IMR-90 (cell line): ENCODE measurements around the gene LAMA3. TPM values are rescaled to one million over a fixed set of nuclear protein-coding genes. Genes with fewer than 3 reads are reported as not detected.

Experiments used
- ATAC-seq: fragments of 200-7000 bp; cut with Tn5 transposase; 2 replicates; pipeline ENCODE4 v1.9.1; 2020; ENCODE audit warnings: low read depth, mild to moderate bottlenecking, moderate library complexity
- BruUV-seq: library from RNA; stranded (reverse); fragments of 400-500 nt; replicated peaks from 2 replicates; lab custom pipeline; 2021; lab: Mats Ljungman, UMichigan
- CTCF ChIA-PET: fragments of 300-600 bp; formaldehyde crosslinking; extraction: SDS; loops from one replicate; lab custom pipeline; 2021; ENCODE audit warnings: antibody characterized with exemption; lab: Yijun Ruan, JAX
- POLR2A ChIA-PET: fragments of 300-600 bp; sonication (Branson Sonifier 250); formaldehyde crosslinking; loops from one replicate; lab custom pipeline; 2022; ENCODE audit warnings: antibody characterized with exemption; ENCODE audit not compliant: unreplicated experiment; lab: Charles Lee
- DNase-seq: peaks from one replicate; pipeline ENCODE4 v3.0.0; 2013
- H2AFZ ChIP-seq: replicated peaks from 2 replicates; pipeline ENCODE3; 2013; ENCODE audit warnings: low read length, mild to moderate bottlenecking; ENCODE audit not compliant: poor library complexity
- H2AK5ac ChIP-seq: 2 replicates; pipeline ENCODE4 v1.6.1; 2013; ENCODE audit warnings: low read depth, low read length, inconsistent platforms
- H2AK9ac ChIP-seq: replicated peaks from 2 replicates; pipeline ENCODE3; 2013; ENCODE audit warnings: mild to moderate bottlenecking, low read depth, low read length, moderate library complexity; ENCODE audit not compliant: poor library complexity
- H2BK120ac ChIP-seq: 2 replicates; pipeline ENCODE4 v1.6.1; 2013; ENCODE audit warnings: low read depth, low read length, inconsistent platforms
- H2BK15ac ChIP-seq: 3 replicates; pipeline ENCODE4 v1.6.1; 2013; ENCODE audit warnings: low read depth, low read length, inconsistent platforms
- H2BK20ac ChIP-seq: 2 replicates; pipeline ENCODE4 v1.6.1; 2013; ENCODE audit warnings: low read depth, mild to moderate bottlenecking, inconsistent platforms, low read length, moderate library complexity
- H2BK5ac ChIP-seq: 2 replicates; pipeline ENCODE4 v1.6.1; 2013; ENCODE audit warnings: mild to moderate bottlenecking, low read depth, low read length, inconsistent platforms; ENCODE audit not compliant: poor library complexity, severe bottlenecking
- H3K14ac ChIP-seq: replicated peaks from 2 replicates; pipeline ENCODE4 v1.6.1; 2013; ENCODE audit warnings: low read depth, low read length, inconsistent platforms
- H3K18ac ChIP-seq: 2 replicates; pipeline ENCODE4 v1.6.1; 2013; ENCODE audit warnings: low read depth, low read length, control low read depth
- H3K23ac ChIP-seq: 2 replicates; pipeline ENCODE4 v1.6.1; 2013; ENCODE audit warnings: low read depth, low read length, inconsistent platforms
- H3K27ac ChIP-seq: 2 replicates; pipeline ENCODE4 v1.5.1; 2013; ENCODE audit warnings: mild to moderate bottlenecking, control low read depth, low read length; ENCODE audit not compliant: insufficient read depth
- H3K27me3 ChIP-seq: 2 replicates; pipeline ENCODE4 v1.6.1; 2013; ENCODE audit warnings: low read length; ENCODE audit not compliant: control insufficient read depth, insufficient read depth
- H3K36me3 ChIP-seq: 2 replicates; pipeline ENCODE4 v1.6.1; 2013; ENCODE audit warnings: low read length, mixed read lengths; ENCODE audit not compliant: control insufficient read depth, insufficient read depth
- H3K4ac ChIP-seq: 2 replicates; pipeline ENCODE4 v1.6.1; 2013; ENCODE audit warnings: low read depth, low read length, inconsistent platforms
- H3K4me1 ChIP-seq: 2 replicates; pipeline ENCODE4 v1.6.1; 2013; ENCODE audit warnings: low read length, mixed read lengths; ENCODE audit not compliant: control insufficient read depth, insufficient read depth
- H3K4me2 ChIP-seq: 2 replicates; pipeline ENCODE4 v1.6.1; 2013; ENCODE audit warnings: low read depth, mild to moderate bottlenecking, control low read depth, low read length, moderate library complexity
- H3K4me3 ChIP-seq: 2 replicates; pipeline ENCODE4 v1.5.1; 2013; ENCODE audit warnings: low read depth, mild to moderate bottlenecking, control low read depth, low read length, moderate library complexity; ENCODE audit not compliant: insufficient read depth
- H3K56ac ChIP-seq: 2 replicates; pipeline ENCODE4 v1.6.1; 2013; ENCODE audit warnings: low read length, inconsistent platforms; ENCODE audit not compliant: insufficient read depth; ENCODE audit errors: extremely low read depth
- H3K79me1 ChIP-seq, 2 experiments: 2 replicates each; pipeline ENCODE4 v1.6.1; 2013; ENCODE audit warnings: low read length in 2 of 2, inconsistent platforms in 1 of 2, low read depth in 1 of 2
- H3K9ac ChIP-seq: 2 replicates; pipeline ENCODE4 v1.6.1; 2013; ENCODE audit warnings: low read depth, low read length, control low read depth
- H3K9me1 ChIP-seq: 2 replicates; pipeline ENCODE4 v1.6.1; 2013; ENCODE audit warnings: low read length, inconsistent platforms; ENCODE audit not compliant: insufficient read depth
- H3K9me3 ChIP-seq: 2 replicates; pipeline ENCODE4 v1.6.1; 2013; ENCODE audit warnings: low read length; ENCODE audit not compliant: control insufficient read depth, insufficient read depth
- H4K20me1 ChIP-seq: 2 replicates; pipeline ENCODE4 v1.6.1; 2013; ENCODE audit warnings: low read length, inconsistent platforms; ENCODE audit not compliant: insufficient read depth
- H4K5ac ChIP-seq: 2 replicates; pipeline ENCODE4 v1.6.1; 2013; ENCODE audit warnings: mild to moderate bottlenecking, low read depth, low read length, control low read depth
- H4K8ac ChIP-seq, 2 experiments: 2 replicates each; pipeline ENCODE4 v1.6.1; 2013; ENCODE audit warnings: low read depth in 2 of 2, low read length in 2 of 2, control low read depth in 1 of 2, inconsistent platforms in 1 of 2
- H4K91ac ChIP-seq: 2 replicates; pipeline ENCODE4 v1.6.1; 2013; ENCODE audit warnings: low read depth, low read length, inconsistent platforms; ENCODE audit not compliant: insufficient read depth
- BHLHE40 ChIP-seq: fragments of 150-350 bp; IDR thresholded peaks from 2 replicates; pipeline ENCODE4 v1.6.1; 2016; ENCODE audit warnings: mild to moderate bottlenecking, low read depth, low read length
- CEBPB ChIP-seq: IDR thresholded peaks from 2 replicates; pipeline ENCODE4 v1.6.1; 2012; ENCODE audit warnings: low read depth, low read length, improper control_type of control experiment
- CHD1 ChIP-seq: IDR thresholded peaks from 2 replicates; pipeline ENCODE4 v1.6.1; 2012; ENCODE audit warnings: low read depth, low read length, improper control_type of control experiment
- CTCF ChIP-seq: conservative IDR thresholded peaks from 2 replicates; pipeline ENCODE4 v1.5.1; 2012; ENCODE audit warnings: mild to moderate bottlenecking, low read depth, low read length, improper control_type of control experiment
- ELK1 ChIP-seq: fragments of 150-350 bp; IDR thresholded peaks from 2 replicates; pipeline ENCODE4 v1.6.1; 2016; ENCODE audit warnings: low read depth, mild to moderate bottlenecking, low read length, moderate library complexity, borderline replicate concordance
- FOS ChIP-seq: fragments of 150-350 bp; IDR thresholded peaks from 2 replicates; pipeline ENCODE4 v1.6.1; 2016; ENCODE audit warnings: low read depth, low read length
- MAFK ChIP-seq: IDR thresholded peaks from 2 replicates; pipeline ENCODE4 v1.6.1; 2012; ENCODE audit warnings: low read depth, low read length, improper control_type of control experiment
- MAZ ChIP-seq: IDR thresholded peaks from 2 replicates; pipeline ENCODE4 v1.6.1; 2012; ENCODE audit warnings: low read depth, mild to moderate bottlenecking, low read length, improper control_type of control experiment, moderate library complexity, borderline replicate concordance
- MXI1 ChIP-seq: IDR thresholded peaks from 2 replicates; pipeline ENCODE4 v1.6.1; 2012; ENCODE audit warnings: low read depth, mild to moderate bottlenecking, low read length, moderate library complexity, borderline replicate concordance
- NFE2L2 ChIP-seq: fragments of 150-350 bp; IDR thresholded peaks from 2 replicates; pipeline ENCODE4 v1.6.1; 2016; ENCODE audit warnings: low read depth, mild to moderate bottlenecking, low read length
- POLR2A ChIP-seq: IDR thresholded peaks from 2 replicates; pipeline ENCODE4 v1.6.1; 2012; ENCODE audit warnings: mild to moderate bottlenecking, low read depth, low read length
- RAD21 ChIP-seq: IDR thresholded peaks from 2 replicates; pipeline ENCODE4 v1.6.1; 2012; ENCODE audit warnings: low read length, improper control_type of control experiment
- RCOR1 ChIP-seq: IDR thresholded peaks from 2 replicates; pipeline ENCODE4 v1.6.1; 2012; ENCODE audit warnings: mild to moderate bottlenecking, low read length, improper control_type of control experiment; ENCODE audit not compliant: insufficient replicate concordance
- RFX5 ChIP-seq: IDR thresholded peaks from 2 replicates; pipeline ENCODE4 v1.8.0; 2012; ENCODE audit warnings: low read depth, mild to moderate bottlenecking, low read length, moderate library complexity
- SMC3 ChIP-seq: fragments of 150-350 bp; IDR thresholded peaks from 2 replicates; pipeline ENCODE4 v1.6.1; 2016; ENCODE audit warnings: low read depth, mild to moderate bottlenecking, antibody characterized with exemption, low read length, moderate library complexity
- WGBS, 2 experiments: methylation state at CpG; one replicate each; pipeline versions ENCODE4 v1.1.5 to v1.1.7; 2013; ENCODE audit warnings: missing lambda C conversion rate in 2 of 2; ENCODE audit not compliant: insufficient read length in 1 of 2; ENCODE audit errors: extremely low coverage in 2 of 2; 5-methylcytosine and 5-hydroxymethylcytosine counted together
- dilution Hi-C: fragments of 300-500 bp; cut with HindIII; formaldehyde crosslinking; loops from one replicate; pipeline ENCODE4 v1.14.3; 2018; ENCODE audit warnings: low sequenced_read_pairs; ENCODE audit not compliant: unreplicated experiment
- in situ Hi-C: fragments of 300-500 bp; cut with MboI; formaldehyde crosslinking; loops from 3 replicates; pipeline ENCODE4 v1.14.3; 2019; ENCODE audit warnings: low sequenced_read_pairs, inconsistent platforms, mixed read lengths
- intact Hi-C: fragments of 100-400 bp; cut with micrococcal nuclease; formaldehyde crosslinking; loops from 2 replicates; pipeline ENCODE4 v1.10.0; 2022
- polyA plus RNA-seq, 3 experiments: library from polyadenylated mRNA; depleted of rRNA; stranded (reverse); fragments of >200 nt; gene quantifications; 2 replicates each; pipeline ENCODE4 v1.2.3, GENCODE V29; 2012; ENCODE audit warnings: low replicate concordance in 1 of 3
- total RNA-seq: library from RNA; depleted of rRNA; stranded (reverse); fragments of >200 nt; gene quantifications from 2 replicates; pipeline ENCODE4 v1.2.3, GENCODE V29; 2012

The LAMA3 gene
- total and polyA plus RNA-seq, 2 of the 4 experiments (the other 2 are of a cell fraction): 0.18 to 0.19 TPM

- H2AFZ ChIP-seq: no peak overlapping the region
- H4K91ac ChIP-seq: no peak overlapping the region
- H3K79me1 ChIP-seq: no peaks in the 10 kb centered on the region
- 83% methylated on average over 14 of the region's 34 CpGs; no CpG with 5 or more reads in 1 of the 2 experiments for WGBS, 2 experiments
- dilution Hi-C loops (no loop called here), in situ Hi-C loops (no loop called here), intact Hi-C loops (no loop called here)
- no peak overlapping the region for H2BK15ac ChIP-seq
- H3K23ac ChIP-seq: no peak overlapping the region
- H4K20me1 ChIP-seq: no peaks in the 10 kb centered on the region
- H3K4me1 ChIP-seq: no peaks in the 10 kb centered on the region
- H3K9ac ChIP-seq: no peak overlapping the region
- no peak overlapping the region for H3K27ac ChIP-seq
- ATAC-seq (no peak), DNase-seq (no peak)
- H4K5ac ChIP-seq: no peak overlapping the region
- no peaks in the 10 kb centered on the region for H3K36me3 ChIP-seq
- no peak overlapping the region for H2BK20ac ChIP-seq
- H3K4me2 ChIP-seq: no peak overlapping the region
- no TSS peak for BruUV-seq
- no peak overlapping the region for H3K4me3 ChIP-seq
- H3K14ac ChIP-seq: no peak overlapping the region
- no peak overlapping the region for H3K4ac ChIP-seq
- no peak overlapping the region for H3K18ac ChIP-seq
- H2BK5ac ChIP-seq: no peak overlapping the region
- no peak overlapping the region for H4K8ac ChIP-seq
- no peak overlapping the region for H2AK5ac ChIP-seq
- ChIA-PET CTCF (no interaction called here), POLR2A (no interaction called here)
- H3K27me3 ChIP-seq: peaks cover 13% of the 10 kb centered on the region
- no peak overlapping the region for H3K56ac ChIP-seq
- H3K9me3 ChIP-seq: no peaks in the 10 kb centered on the region
- H2AK9ac ChIP-seq: no peak overlapping the region
- H3K9me1 ChIP-seq: no peaks in the 10 kb centered on the region; the same call in 1 of the 2 replicates
- H2BK120ac ChIP-seq: no peak overlapping the region
- TF ChIP-seq MAZ (no peak), NFE2L2 (no peak), RAD21 (no peak), ELK1 (no peak), CTCF (no peak), POLR2A (no peak), CEBPB (no peak), SMC3 (no peak), RFX5 (no peak), BHLHE40 (no peak), MXI1 (no peak), MAFK (no peak), FOS (no peak), CHD1 (no peak), RCOR1 (no peak)
Measured at GRCh38 chr18:23756590-23757436, 67.6 kb downstream of the LAMA3 start.
